ENCODE results near the gene MAP1B. TPM values are rescaled to one million over a fixed set of nuclear protein-coding genes. Genes with fewer than 3 reads are reported as not detected.
"Not testable (repeated sequence)": the region's sequence is repeated elsewhere in the genome, so short reads cannot be mapped to it uniquely, and the experiment has no call there.

Gene MAP1B
- total RNA-seq, 1 donor from 2014 or later, result 1,059 TPM

- no peaks in the 10 kb centered on the region for H3K4me1 ChIP-seq
- H3K9me3 ChIP-seq, result no peaks in the 10 kb centered on the region
- no peak overlapping the region for H3K27ac ChIP-seq
- intact Hi-C loops (cut with DNase I), result no loop called here
- no peak overlapping the region for H3K4me3 ChIP-seq
- no peaks in the 10 kb centered on the region for H3K36me3 ChIP-seq
- H3K27me3 ChIP-seq, result no peaks in the 10 kb centered on the region
- no peak for DNase-seq (ENCODE audit: low spot score in 2 of 2)
- TF ChIP-seq CTCF (IDR thresholded peaks at IDR 0.05), result no peak
Observed at GRCh38 chr5:72085319-72085718, 22.0 kb upstream of the MAP1B start.

GRCh38 chr5:72089713-72090112 is 17.6 kb upstream of the MAP1B start:
- H3K4me1 ChIP-seq; H3K36me3 ChIP-seq; H3K9me3 ChIP-seq; H3K27ac ChIP-seq; H3K4me3 ChIP-seq; intact Hi-C loops (cut with DNase I); H3K27me3 ChIP-seq; DNase-seq (ENCODE audit: low spot score in 2 of 2): not testable (repeated sequence)

GRCh38 chr5:72092074-72092473 is 15.2 kb upstream of the MAP1B start:
- no peak for TF ChIP-seq CTCF (IDR thresholded peaks at IDR 0.05)
- DNase-seq (ENCODE audit: low spot score in 2 of 2), result no peak
- no peak overlapping the region for H3K4me3 ChIP-seq
- H3K9me3 ChIP-seq, result no peaks in the 10 kb centered on the region
- H3K27ac ChIP-seq, result no peak overlapping the region
- intact Hi-C loops (cut with DNase I), result no loop called here
- H3K27me3 ChIP-seq, result no peaks in the 10 kb centered on the region
- H3K36me3 ChIP-seq, result no peaks in the 10 kb centered on the region
- no peaks in the 10 kb centered on the region for H3K4me1 ChIP-seq

GRCh38 chr5:72093217-72093616 is 14.1 kb upstream of the MAP1B start:
- Histone ChIP-seq H3K27ac (no peak overlapping the region), H3K27me3 (no peaks in the 10 kb centered on the region), H3K36me3 (no peaks in the 10 kb centered on the region), H3K9me3 (no peaks in the 10 kb centered on the region), H3K4me1 (no peaks in the 10 kb centered on the region), H3K4me3 (no peak overlapping the region)
- intact Hi-C loops (cut with DNase I), result no loop called here
- DNase-seq (ENCODE audit: low spot score in 2 of 2), result no peak
- TF ChIP-seq CTCF (IDR thresholded peaks at IDR 0.05), result no peak

- DNase-seq (ENCODE audit: low spot score in 2 of 2), result no peak
- Histone ChIP-seq H3K4me3 (no peak overlapping the region), H3K9me3 (no peaks in the 10 kb centered on the region), H3K27me3 (no peaks in the 10 kb centered on the region), H3K36me3 (no peaks in the 10 kb centered on the region), H3K4me1 (no peaks in the 10 kb centered on the region), H3K27ac (no peak overlapping the region)
- intact Hi-C loops (cut with DNase I), result no loop called here
- no peak for TF ChIP-seq CTCF (IDR thresholded peaks at IDR 0.05)
Observed at GRCh38 chr5:72093824-72094223, 13.5 kb upstream of the MAP1B start.

GRCh38 chr5:72096602-72097188 is 10.6 kb upstream of the MAP1B start:
- Histone ChIP-seq H3K4me1 (no peaks in the 10 kb centered on the region), H3K9me3 (no peaks in the 10 kb centered on the region), H3K4me3 (no peak overlapping the region), H3K36me3 (no peaks in the 10 kb centered on the region), H3K27ac (no peak overlapping the region), H3K27me3 (no peaks in the 10 kb centered on the region)
- DNase-seq (ENCODE audit: low spot score in 2 of 2), result no peak
- no peak for TF ChIP-seq CTCF (IDR thresholded peaks at IDR 0.05)
- intact Hi-C loops (cut with DNase I), result no loop called here
